Pulmonary artery endothelial cell (primary cell): ENCODE results near the gene BMP10. TPM values are rescaled to one million over a fixed set of nuclear protein-coding genes. Genes with fewer than 3 reads are reported as not detected.

Source experiments
- DNase-seq: peaks from one replicate; pipeline ENCODE4 v3.0.0-alpha.2; 2011; ENCODE audit warnings: low read depth, low spot score
- total RNA-seq: library from RNA; depleted of rRNA; stranded (reverse); fragments of >200 nt; gene quantifications from 2 replicates; pipeline ENCODE4 v1.2.3, GENCODE V29; 2014

Gene BMP10
- total RNA-seq, 1 donor from 2014 or later, result not detected

- no peak for DNase-seq
Measured at GRCh38 chr2:68853035-68853434, 18.2 kb downstream of the BMP10 start.

GRCh38 chr2:68850524-68850923 lies 20.7 kb downstream of the BMP10 start:
- DNase-seq, result peak; percentile 24

- DNase-seq, result peak; percentile 90
Measured at GRCh38 chr2:68849579-68850030, 21.6 kb downstream of the BMP10 start.

DNA sequence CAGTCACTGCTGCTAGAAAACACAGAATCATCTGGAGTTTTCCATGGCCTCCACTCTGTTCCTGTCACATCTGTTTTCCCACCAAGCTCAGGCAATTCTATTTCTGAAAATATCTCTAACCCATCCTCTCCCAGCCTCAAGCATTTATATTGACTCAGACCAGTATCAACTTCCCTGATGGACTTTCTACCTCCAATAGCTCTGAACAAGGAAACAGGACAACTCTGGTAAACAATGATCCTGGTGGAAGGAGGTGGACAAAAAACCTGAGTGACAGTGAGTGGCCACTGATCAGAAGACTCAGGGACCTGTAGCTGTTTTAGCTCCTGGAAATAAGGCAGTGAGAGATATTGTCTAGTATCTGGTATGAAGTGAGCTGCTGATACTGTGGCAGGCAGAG lies 23.4 kb downstream of the BMP10 start:
- DNase-seq, result no peak

GRCh38 chr2:68846091-68846490 lies 25.1 kb downstream of the BMP10 start:
- DNase-seq, result no peak

- DNase-seq, result no peak
Measured at GRCh38 chr2:68845043-68845442, 26.2 kb downstream of the BMP10 start.

- DNase-seq, result no peak
Measured at GRCh38 chr2:68839260-68839833, 31.9 kb downstream of the BMP10 start.

DNA sequence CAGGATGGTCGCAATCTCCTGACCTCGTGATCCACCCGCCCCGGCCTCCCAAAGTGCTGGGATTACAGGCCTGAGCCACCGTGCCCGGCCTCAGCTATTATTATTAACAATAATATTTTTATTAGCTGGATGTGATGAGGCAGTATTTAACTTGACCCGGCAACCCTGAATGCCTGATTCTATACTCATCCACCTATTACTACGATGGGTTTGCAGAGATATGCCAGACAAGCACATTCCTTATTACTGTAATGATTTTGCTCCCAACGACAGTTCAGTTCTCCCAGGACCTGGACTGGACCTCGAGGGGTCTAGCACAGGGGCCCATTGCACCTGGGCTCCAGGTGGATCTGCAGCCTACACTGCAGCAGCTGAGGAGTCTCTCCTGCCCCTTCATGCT lies 32.6 kb downstream of the BMP10 start:
- no peak for DNase-seq

DNA sequence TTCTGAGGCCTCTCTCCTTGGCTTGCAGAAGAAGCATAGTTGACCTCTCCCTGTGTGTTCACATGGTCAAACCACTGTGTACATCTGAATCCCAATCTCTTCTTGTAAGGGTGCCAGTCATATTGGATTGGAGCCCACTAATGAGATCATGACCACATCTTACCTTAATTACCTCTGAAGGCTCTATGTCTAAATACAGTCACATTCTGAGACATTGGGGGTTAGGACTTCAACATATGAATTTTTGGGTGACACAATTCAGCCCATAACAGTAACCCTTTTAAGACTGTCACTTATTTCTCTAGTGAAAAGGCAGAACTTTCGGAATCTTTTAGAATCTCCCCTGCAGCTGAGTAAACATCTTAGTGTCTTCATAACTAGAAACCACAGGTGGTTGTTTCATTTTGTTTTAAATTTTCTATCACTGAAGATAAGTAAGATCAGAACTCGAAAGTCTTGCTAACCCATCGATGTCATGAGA lies 33.3 kb downstream of the BMP10 start:
- DNase-seq, result no peak

DNA sequence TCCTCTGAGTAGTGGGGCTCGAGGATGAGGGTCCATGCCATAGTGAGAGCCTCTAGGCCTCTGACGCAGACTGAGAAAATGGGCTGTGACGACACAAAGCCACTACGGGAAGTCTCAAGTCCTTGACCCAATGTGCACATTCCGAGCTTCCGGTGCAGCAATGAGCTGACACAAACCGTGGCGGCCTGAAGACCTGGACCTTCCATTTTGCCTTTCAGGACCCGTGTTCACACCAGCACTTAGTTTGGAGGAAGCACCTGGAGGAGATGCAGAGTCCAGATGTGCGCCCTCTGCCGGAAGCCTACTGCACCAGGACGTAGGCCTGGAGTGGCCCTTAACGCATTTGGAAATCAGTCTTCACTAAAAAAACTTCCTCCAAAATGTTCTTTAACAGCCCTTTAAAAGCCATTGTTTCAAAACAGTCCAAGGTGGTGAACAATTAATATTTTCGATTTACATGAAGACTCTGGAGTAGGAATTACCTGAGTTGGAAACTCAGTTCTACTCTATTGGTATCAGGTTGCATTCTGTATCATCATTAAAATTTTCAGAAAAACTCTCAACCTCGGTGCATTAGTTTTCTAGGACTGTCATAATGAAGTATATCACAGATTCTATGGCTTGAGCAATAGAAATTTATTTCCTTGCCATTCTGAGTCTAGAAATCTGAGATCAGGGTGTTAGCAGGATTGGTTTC lies 33.9 kb downstream of the BMP10 start:
- no peak for DNase-seq

- no peak for DNase-seq
Measured at GRCh38 chr2:68835621-68836020, 35.6 kb downstream of the BMP10 start.

GRCh38 chr2:68834737-68835376 lies 36.3 kb downstream of the BMP10 start:
- DNase-seq, result no peak

DNA sequence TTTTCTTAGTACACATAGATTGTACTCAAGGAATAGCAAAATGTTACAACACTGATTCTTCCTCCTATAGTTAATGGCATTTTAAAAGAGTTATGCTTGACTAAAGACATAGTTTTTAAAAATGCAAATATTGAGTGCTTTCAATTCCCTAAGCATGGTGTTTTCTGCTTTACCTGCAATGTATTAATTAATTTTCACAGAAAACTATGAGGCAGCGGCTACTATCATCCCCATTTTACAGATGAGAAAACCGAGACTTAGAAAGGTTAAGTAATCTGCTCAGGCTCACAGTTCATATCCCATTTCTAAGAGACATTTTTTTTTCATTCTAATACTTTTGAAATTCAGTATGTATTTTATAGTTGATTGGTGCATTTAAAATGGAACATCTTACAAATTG lies 38.0 kb downstream of the BMP10 start:
- no peak for DNase-seq

DNA sequence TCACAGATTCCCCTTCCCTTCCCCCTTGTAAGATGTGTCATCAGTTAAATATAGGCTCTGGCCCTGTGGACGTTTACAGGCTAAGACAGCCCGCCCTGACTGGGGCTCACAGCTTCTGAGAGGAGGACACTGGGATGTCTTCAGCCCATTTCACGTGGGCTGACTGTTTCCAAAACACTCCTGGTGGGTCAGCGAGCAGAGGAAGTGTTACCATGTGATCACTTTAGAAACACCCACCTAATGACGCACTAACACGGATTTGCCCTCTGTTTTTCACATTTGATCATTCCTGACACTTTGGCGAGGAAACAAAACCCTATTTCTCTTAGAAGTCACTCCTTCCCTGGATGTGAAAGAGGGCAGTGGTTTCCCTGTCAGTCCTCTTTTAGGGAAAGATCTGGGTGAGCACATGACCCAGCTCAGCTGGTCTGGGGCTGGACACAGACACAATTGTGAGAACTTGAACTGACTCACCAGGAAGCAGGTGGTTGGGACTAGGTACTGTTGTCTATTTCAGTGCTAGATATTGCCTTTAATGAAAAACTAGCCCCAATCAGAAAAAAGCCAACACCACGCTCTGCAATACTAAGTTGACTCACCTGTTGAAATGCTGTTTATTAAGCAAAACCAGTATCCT lies 38.8 kb downstream of the BMP10 start:
- DNase-seq, result peak; percentile 93

- peak; percentile 50 for DNase-seq
Measured at GRCh38 chr2:68831686-68832232, 39.4 kb downstream of the BMP10 start.

DNA sequence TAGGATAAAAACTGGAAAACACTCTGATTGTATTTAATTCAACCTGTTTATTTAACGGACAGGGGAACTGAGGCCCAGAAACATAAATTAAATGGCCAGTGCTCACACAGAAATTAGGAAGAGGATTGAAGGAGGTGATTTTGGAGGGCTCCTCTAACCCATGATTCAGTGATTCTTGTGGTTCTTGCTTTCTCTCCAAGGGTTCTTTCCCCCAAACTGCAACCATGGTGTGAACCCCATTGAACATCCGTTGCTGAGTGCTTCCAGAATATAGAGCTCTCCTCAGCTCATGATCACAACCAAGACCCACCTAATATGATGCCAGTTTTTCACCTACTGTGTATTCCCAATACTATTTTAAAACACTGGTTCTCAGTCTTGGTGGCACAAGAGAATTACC lies 41.4 kb downstream of the BMP10 start:
- DNase-seq, result no peak

GRCh38 chr2:68828887-68829708 lies 42.1 kb downstream of the BMP10 start:
- DNase-seq, result peak; percentile 99

DNA sequence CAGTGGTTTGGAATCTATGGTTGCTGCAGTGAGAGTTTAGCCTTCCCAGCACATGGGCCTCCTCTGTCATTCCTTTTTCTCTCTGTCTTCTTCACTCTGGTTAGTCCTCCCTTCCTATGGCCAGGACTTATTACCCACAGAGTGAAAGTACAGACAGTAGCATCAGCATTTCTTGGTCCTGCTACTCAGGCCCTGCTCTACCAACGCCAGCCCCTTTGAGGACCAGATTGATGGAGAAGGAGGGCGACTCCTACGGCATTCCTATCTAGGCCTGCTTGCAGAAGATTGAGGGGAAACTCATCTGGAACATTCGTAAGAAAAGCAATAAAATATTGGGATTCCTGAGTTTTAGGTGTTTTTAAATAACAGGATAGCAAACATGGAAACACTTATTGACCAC lies 43.5 kb downstream of the BMP10 start:
- no peak for DNase-seq

GRCh38 chr2:68825866-68826265 lies 45.3 kb downstream of the BMP10 start:
- no peak for DNase-seq

GRCh38 chr2:68824831-68825230 lies 46.4 kb downstream of the BMP10 start:
- DNase-seq, result no peak
